Mesendoderm (in vitro differentiated cells): Measurements from ENCODE around the gene SURF6.

Source experiments
- DNase-seq: peaks from one replicate; pipeline ENCODE4 v3.0.0; 2013
- H2AK5ac ChIP-seq: 2 replicates; pipeline ENCODE4 v1.6.1; 2013; ENCODE audit warnings: low read length, inconsistent platforms
- H2BK120ac ChIP-seq: 2 replicates; pipeline ENCODE4 v1.6.1; 2013; ENCODE audit warnings: low read depth, mild to moderate bottlenecking, low read length, moderate library complexity, mixed read lengths
- H2BK15ac ChIP-seq: replicated peaks from 2 replicates; pipeline ENCODE4 v1.6.1; 2013; ENCODE audit warnings: low read depth, mild to moderate bottlenecking, moderate library complexity
- H2BK5ac ChIP-seq: 2 replicates; pipeline ENCODE4 v1.6.1; 2013; ENCODE audit warnings: low read length, inconsistent platforms
- H3K18ac ChIP-seq: 2 replicates; pipeline ENCODE4 v1.6.1; 2013; ENCODE audit warnings: mild to moderate bottlenecking, low read length, mixed read lengths
- H3K23ac ChIP-seq: one replicate; pipeline ENCODE4 v1.6.1; 2013; ENCODE audit warnings: low read length
- H3K27ac ChIP-seq: 2 replicates; pipeline ENCODE4 v1.5.1; 2013; ENCODE audit warnings: low read depth, mild to moderate bottlenecking, inconsistent platforms, low read length, moderate library complexity
- H3K27me3 ChIP-seq: 2 replicates; pipeline ENCODE4 v1.6.1; 2013; ENCODE audit warnings: low read length, control low read depth, mild to moderate bottlenecking, inconsistent platforms; ENCODE audit not compliant: insufficient read depth, poor library complexity
- H3K36me3 ChIP-seq: 2 replicates; pipeline ENCODE4 v1.6.1; 2013; ENCODE audit warnings: low read length, inconsistent platforms; ENCODE audit not compliant: control insufficient read depth, insufficient read depth
- H3K4ac ChIP-seq: one replicate; pipeline ENCODE4 v1.6.1; 2013; ENCODE audit warnings: low read depth, mild to moderate bottlenecking, low read length, moderate library complexity
- H3K4me1 ChIP-seq: 2 replicates; pipeline ENCODE4 v1.6.1; 2013; ENCODE audit warnings: low read depth, low read length, inconsistent platforms; ENCODE audit not compliant: control insufficient read depth
- H3K4me2 ChIP-seq: 2 replicates; pipeline ENCODE4 v1.6.1; 2013; ENCODE audit warnings: low read length
- H3K4me3 ChIP-seq: 2 replicates; pipeline ENCODE4 v1.5.1; 2013; ENCODE audit warnings: mild to moderate bottlenecking, low read length
- H3K56ac ChIP-seq: one replicate; pipeline ENCODE4 v1.6.1; 2013; ENCODE audit warnings: low read length
- H3K79me1 ChIP-seq: 2 replicates; pipeline ENCODE4 v1.6.1; 2013; ENCODE audit warnings: low read length, inconsistent platforms
- H3K79me2 ChIP-seq: 2 replicates; pipeline ENCODE4 v1.6.1; 2013; ENCODE audit warnings: mild to moderate bottlenecking, low read length; ENCODE audit not compliant: control insufficient read depth, insufficient read depth
- H3K9ac ChIP-seq: 2 replicates; pipeline ENCODE4 v1.6.1; 2013; ENCODE audit warnings: low read length, inconsistent platforms
- H4K5ac ChIP-seq: one replicate; pipeline ENCODE4 v1.6.1; 2013; ENCODE audit warnings: low read length
- H4K8ac ChIP-seq: one replicate; pipeline ENCODE4 v1.6.1; 2013; ENCODE audit warnings: low read depth, mild to moderate bottlenecking, control low read depth, low read length, moderate library complexity
- WGBS: extraction: QIAGEN DNeasy Blood & Tissue Kit; methylation state at CpG from one replicate; pipeline ENCODE4 v1.1.7; 2013; ENCODE audit warnings: low lambda C conversion rate, missing lambda C conversion rate; ENCODE audit not compliant: insufficient coverage; ENCODE audit errors: extremely low coverage; 5-methylcytosine and 5-hydroxymethylcytosine counted together

The SURF6 gene

GRCh38 chr9:133344071-133344470, 8.1 kb upstream of the SURF6 start:
- H3K18ac ChIP-seq, result no peak overlapping the region
- no peak overlapping the region for H3K4me3 ChIP-seq
- H3K79me1 ChIP-seq, result peaks cover 18% of the 10 kb centered on the region
- no peak overlapping the region for H4K5ac ChIP-seq
- no peak overlapping the region for H4K8ac ChIP-seq
- H2AK5ac ChIP-seq, result no peak overlapping the region
- H3K27me3 ChIP-seq, result no peaks in the 10 kb centered on the region
- H3K23ac ChIP-seq, result no peak overlapping the region
- H3K4me2 ChIP-seq, result no peak overlapping the region
- no peak overlapping the region for H3K4ac ChIP-seq
- WGBS, result no CpG with 5 or more reads among the region's 19 CpGs
- H3K36me3 ChIP-seq, result peaks cover 15% of the 10 kb centered on the region
- H3K56ac ChIP-seq, result no peak overlapping the region
- no peak overlapping the region for H2BK5ac ChIP-seq
- no peak overlapping the region for H2BK15ac ChIP-seq
- H3K4me1 ChIP-seq, result no peaks in the 10 kb centered on the region
- peaks cover 31% of the 10 kb centered on the region for H3K79me2 ChIP-seq
- H3K27ac ChIP-seq, result no peak overlapping the region
- H3K9ac ChIP-seq, result no peak overlapping the region
- DNase-seq, result no peak
- H2BK120ac ChIP-seq, result no peak overlapping the region

- H3K23ac ChIP-seq, result no peak overlapping the region
- H3K27ac ChIP-seq, result no peak overlapping the region
- H3K36me3 ChIP-seq, result peaks cover 14% of the 10 kb centered on the region
- no peak overlapping the region for H2BK120ac ChIP-seq
- no peak overlapping the region for H3K4me2 ChIP-seq
- H3K79me1 ChIP-seq, result peaks cover 17% of the 10 kb centered on the region
- no peak overlapping the region for H4K8ac ChIP-seq
- no peaks in the 10 kb centered on the region for H3K4me1 ChIP-seq
- H3K4ac ChIP-seq, result no peak overlapping the region
- H2BK5ac ChIP-seq, result no peak overlapping the region
- peak; percentile 41 for DNase-seq
- no peak overlapping the region for H3K4me3 ChIP-seq
- no peak overlapping the region for H2AK5ac ChIP-seq
- WGBS, result no CpG with 5 or more reads among the region's 11 CpGs
- H3K27me3 ChIP-seq, result no peaks in the 10 kb centered on the region
- H3K9ac ChIP-seq, result no peak overlapping the region
- peaks cover 21% of the 10 kb centered on the region for H3K79me2 ChIP-seq
- no peak overlapping the region for H3K56ac ChIP-seq
- no peak overlapping the region for H2BK15ac ChIP-seq
- H4K5ac ChIP-seq, result no peak overlapping the region
- no peak overlapping the region for H3K18ac ChIP-seq
Observed at GRCh38 chr9:133342570-133342969, 6.6 kb upstream of the SURF6 start.

GRCh38 chr9:133342069-133342406, 6.0 kb upstream of the SURF6 start:
- H2AK5ac ChIP-seq, result no peak overlapping the region
- H3K79me2 ChIP-seq, result peaks cover 18% of the 10 kb centered on the region
- H3K27ac ChIP-seq, result no peak overlapping the region
- peaks cover 14% of the 10 kb centered on the region for H3K36me3 ChIP-seq
- no peak overlapping the region for H2BK5ac ChIP-seq
- no peak overlapping the region for H2BK120ac ChIP-seq
- H3K18ac ChIP-seq, result no peak overlapping the region
- WGBS, result no CpG with 5 or more reads among the region's 12 CpGs
- no peak overlapping the region for H4K8ac ChIP-seq
- no peak overlapping the region for H2BK15ac ChIP-seq
- no peaks in the 10 kb centered on the region for H3K4me1 ChIP-seq
- H3K4me3 ChIP-seq, result no peak overlapping the region
- DNase-seq, result peak; percentile 81
- H3K56ac ChIP-seq, result no peak overlapping the region
- no peak overlapping the region for H3K4me2 ChIP-seq
- no peak overlapping the region for H3K23ac ChIP-seq
- H3K9ac ChIP-seq, result no peak overlapping the region
- no peaks in the 10 kb centered on the region for H3K27me3 ChIP-seq
- no peak overlapping the region for H3K4ac ChIP-seq
- peaks cover 17% of the 10 kb centered on the region for H3K79me1 ChIP-seq
- no peak overlapping the region for H4K5ac ChIP-seq

GRCh38 chr9:133341369-133342068, 5.5 kb upstream of the SURF6 start:
- peaks cover 16% of the 10 kb centered on the region for H3K79me1 ChIP-seq
- H3K18ac ChIP-seq, result no peak overlapping the region
- H2BK120ac ChIP-seq, result no peak overlapping the region
- H3K4me3 ChIP-seq, result no peak overlapping the region
- H3K4ac ChIP-seq, result no peak overlapping the region
- H3K27me3 ChIP-seq, result no peaks in the 10 kb centered on the region
- peaks cover 14% of the 10 kb centered on the region for H3K36me3 ChIP-seq
- H3K9ac ChIP-seq, result no peak overlapping the region
- no peak overlapping the region for H2AK5ac ChIP-seq
- WGBS, result no CpG with 5 or more reads among the region's 15 CpGs
- H2BK15ac ChIP-seq, result no peak overlapping the region
- peaks cover 12% of the 10 kb centered on the region for H3K79me2 ChIP-seq
- no peak overlapping the region for H2BK5ac ChIP-seq
- no peak for DNase-seq
- H3K23ac ChIP-seq, result no peak overlapping the region
- no peak overlapping the region for H3K27ac ChIP-seq
- no peaks in the 10 kb centered on the region for H3K4me1 ChIP-seq
- no peak overlapping the region for H4K8ac ChIP-seq
- H3K4me2 ChIP-seq, result no peak overlapping the region
- no peak overlapping the region for H3K56ac ChIP-seq
- no peak overlapping the region for H4K5ac ChIP-seq

GRCh38 chr9:133340916-133341315, 4.9 kb upstream of the SURF6 start:
- H3K9ac ChIP-seq, result no peak overlapping the region
- no peak overlapping the region for H3K27ac ChIP-seq
- H3K4me2 ChIP-seq, result no peak overlapping the region
- no peak overlapping the region for H3K4ac ChIP-seq
- no peak overlapping the region for H2AK5ac ChIP-seq
- peaks cover 10% of the 10 kb centered on the region for H3K79me1 ChIP-seq
- H2BK15ac ChIP-seq, result no peak overlapping the region
- H3K23ac ChIP-seq, result no peak overlapping the region
- H3K79me2 ChIP-seq, result peaks cover 6% of the 10 kb centered on the region
- H3K27me3 ChIP-seq, result no peaks in the 10 kb centered on the region
- peaks cover 14% of the 10 kb centered on the region for H3K36me3 ChIP-seq
- H2BK120ac ChIP-seq, result no peak overlapping the region
- no peak overlapping the region for H4K5ac ChIP-seq
- H3K56ac ChIP-seq, result no peak overlapping the region
- DNase-seq, result no peak
- no peak overlapping the region for H4K8ac ChIP-seq
- no peak overlapping the region for H2BK5ac ChIP-seq
- no CpG with 5 or more reads among the region's 13 CpGs for WGBS
- H3K4me1 ChIP-seq, result no peaks in the 10 kb centered on the region
- no peak overlapping the region for H3K4me3 ChIP-seq
- H3K18ac ChIP-seq, result no peak overlapping the region

- no CpG with 5 or more reads among the region's 3 CpGs for WGBS
- Histone ChIP-seq H3K4me2 (no peak overlapping the region), H3K23ac (no peak overlapping the region), H3K36me3 (peaks cover 12% of the 10 kb centered on the region), H2BK120ac (no peak overlapping the region), H4K5ac (no peak overlapping the region), H3K4ac (no peak overlapping the region), H3K27ac (no peak overlapping the region), H3K9ac (no peak overlapping the region), H3K79me1 (peaks cover 5% of the 10 kb centered on the region), H2AK5ac (no peak overlapping the region), H2BK15ac (no peak overlapping the region), H4K8ac (no peak overlapping the region), H3K56ac (no peak overlapping the region), H3K27me3 (no peaks in the 10 kb centered on the region), H3K4me1 (no peaks in the 10 kb centered on the region), H2BK5ac (no peak overlapping the region), H3K79me2 (peaks cover 3% of the 10 kb centered on the region), H3K4me3 (no peak overlapping the region), H3K18ac (no peak overlapping the region)
- DNase-seq, result no peak
Observed at GRCh38 chr9:133340256-133340655, 4.3 kb upstream of the SURF6 start.
